HL-60 (cell line): ENCODE data around the gene LYSMD3.

Source experiments
- DNase-seq, 2 experiments: peaks; one replicate each; pipeline ENCODE4 v3.0.0-alpha.2; 2010 to 2020; ENCODE audit warnings: low read depth in 1 of 2, low spot score in 1 of 2
- H3K27ac ChIP-seq: fragments of 250-450 bp; sonication (Bioruptor Pico); replicated peaks from 2 replicates; pipeline ENCODE4 v1.5.1; 2020; ENCODE audit warnings: mild to moderate bottlenecking, moderate library complexity
- H3K27me3 ChIP-seq: fragments of 250-450 bp; sonication (Bioruptor Pico); 2 replicates; pipeline ENCODE4 v1.5.1; 2021; ENCODE audit warnings: mild to moderate bottlenecking, moderate library complexity; ENCODE audit not compliant: insufficient read depth, poor library complexity, severe bottlenecking
- H3K4me3 ChIP-seq: replicated peaks from 2 replicates; pipeline ENCODE4 v1.5.1; 2011; ENCODE audit warnings: mild to moderate bottlenecking, control low read depth, low read length; ENCODE audit not compliant: insufficient read depth
- GABPA ChIP-seq: IDR thresholded peaks from 2 replicates; pipeline ENCODE4 v1.6.1; 2012; ENCODE audit warnings: low read depth
- POLR2AphosphoS5 ChIP-seq: IDR thresholded peaks from 2 replicates; pipeline ENCODE4 v1.6.1; 2012; ENCODE audit warnings: low read depth
- REST ChIP-seq: IDR thresholded peaks from 2 replicates; pipeline ENCODE4 v1.6.1; 2012; ENCODE audit warnings: low read depth; ENCODE audit not compliant: insufficient replicate concordance
- SPI1 ChIP-seq: IDR thresholded peaks from 2 replicates; pipeline ENCODE4 v1.6.1; 2012; ENCODE audit warnings: low read depth, mild to moderate bottlenecking, borderline replicate concordance
- TF ChIP-seq, protein P1 (sequence below): IDR thresholded peaks from one replicate; pipeline ENCODE4 v1.5.1; 2011; ENCODE audit warnings: low read length, control low read depth, inconsistent platforms; ENCODE audit not compliant: insufficient read depth

Gene LYSMD3

GRCh38 chr5:90560771-90561170 is 31.4 kb upstream of the LYSMD3 start:
- Histone ChIP-seq H3K4me3 (no peak overlapping the region), H3K27ac (no peak overlapping the region), H3K27me3 (peaks cover 10% of the 10 kb centered on the region)
- TF ChIP-seq, protein P1, sequence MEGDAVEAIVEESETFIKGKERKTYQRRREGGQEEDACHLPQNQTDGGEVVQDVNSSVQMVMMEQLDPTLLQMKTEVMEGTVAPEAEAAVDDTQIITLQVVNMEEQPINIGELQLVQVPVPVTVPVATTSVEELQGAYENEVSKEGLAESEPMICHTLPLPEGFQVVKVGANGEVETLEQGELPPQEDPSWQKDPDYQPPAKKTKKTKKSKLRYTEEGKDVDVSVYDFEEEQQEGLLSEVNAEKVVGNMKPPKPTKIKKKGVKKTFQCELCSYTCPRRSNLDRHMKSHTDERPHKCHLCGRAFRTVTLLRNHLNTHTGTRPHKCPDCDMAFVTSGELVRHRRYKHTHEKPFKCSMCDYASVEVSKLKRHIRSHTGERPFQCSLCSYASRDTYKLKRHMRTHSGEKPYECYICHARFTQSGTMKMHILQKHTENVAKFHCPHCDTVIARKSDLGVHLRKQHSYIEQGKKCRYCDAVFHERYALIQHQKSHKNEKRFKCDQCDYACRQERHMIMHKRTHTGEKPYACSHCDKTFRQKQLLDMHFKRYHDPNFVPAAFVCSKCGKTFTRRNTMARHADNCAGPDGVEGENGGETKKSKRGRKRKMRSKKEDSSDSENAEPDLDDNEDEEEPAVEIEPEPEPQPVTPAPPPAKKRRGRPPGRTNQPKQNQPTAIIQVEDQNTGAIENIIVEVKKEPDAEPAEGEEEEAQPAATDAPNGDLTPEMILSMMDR = no peak
- no peak for TF ChIP-seq POLR2AphosphoS5
- no peak for TF ChIP-seq SPI1
- TF ChIP-seq GABPA = no peak
- no peak for TF ChIP-seq REST
- no peak for DNase-seq

DNA sequence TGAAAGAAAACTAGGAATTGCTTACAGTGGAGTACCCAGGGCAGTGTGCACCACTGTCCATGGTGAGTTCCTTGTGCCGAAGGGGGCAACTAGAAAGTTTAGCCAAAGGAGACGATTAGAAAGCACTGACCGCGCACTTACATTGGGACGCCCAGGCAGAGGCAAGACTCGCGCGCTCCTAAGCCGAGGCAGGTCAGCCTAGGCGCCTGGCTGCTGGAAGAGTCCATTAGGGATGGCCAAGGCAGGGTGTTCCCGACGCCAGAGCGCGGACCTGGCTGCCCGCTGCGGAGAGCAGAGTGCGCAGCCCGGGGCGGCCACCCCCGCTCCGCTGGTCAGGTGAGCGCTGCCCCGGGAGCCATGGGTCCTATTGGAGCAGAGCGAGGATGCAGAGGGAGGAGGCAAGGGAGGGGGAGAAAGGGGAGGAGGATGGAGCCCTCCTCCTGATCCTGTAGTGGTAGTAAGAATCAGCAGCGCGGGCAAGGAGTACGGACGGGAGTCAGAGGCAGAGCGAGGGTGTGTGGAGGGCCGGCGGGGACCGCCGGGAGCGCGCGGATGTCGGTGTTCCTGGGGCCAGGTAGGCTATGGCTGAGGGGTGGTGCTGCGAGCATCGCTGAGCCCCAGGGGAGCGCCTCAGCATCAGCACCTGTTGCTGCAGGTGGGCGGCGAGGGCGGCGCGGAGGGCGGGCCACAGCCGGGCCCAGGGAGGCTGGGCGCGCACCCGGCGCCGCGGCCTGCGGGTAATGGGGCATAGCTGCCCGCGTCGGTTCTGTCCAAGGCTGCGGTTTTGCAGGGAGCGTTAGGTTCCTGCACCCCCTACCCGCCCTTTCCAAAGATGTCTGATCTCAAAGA is 29.2 kb upstream of the LYSMD3 start, which contains the start of gene ADGRV1:
Gene ADGRV1 (plus strand): TSS at position 454 of the 849 bp plus-strand sequence. CDS start 99 bp downstream, at position 553.
- no peak for DNase-seq
- Histone ChIP-seq H3K27me3 (peaks cover 10% of the 10 kb centered on the region), H3K27ac (no peak within 1 kb of the TSS), H3K4me3 (no peak within 1 kb of the TSS)
- no peak for TF ChIP-seq SPI1
- no peak for TF ChIP-seq REST
- TF ChIP-seq, protein P1 = no peak
- no peak for TF ChIP-seq POLR2AphosphoS5
- TF ChIP-seq GABPA = no peak

GRCh38 chr5:90557871-90558270 is 28.5 kb upstream of the LYSMD3 start:
- Histone ChIP-seq H3K27ac (no peak overlapping the region), H3K27me3 (peaks cover 10% of the 10 kb centered on the region), H3K4me3 (no peak overlapping the region)
- TF ChIP-seq REST = no peak
- no peak for TF ChIP-seq SPI1
- TF ChIP-seq POLR2AphosphoS5 = no peak
- TF ChIP-seq, protein P1 = no peak
- no peak for TF ChIP-seq GABPA
- DNase-seq = no peak
